ENCODE measurements around the gene DNAJC11. TPM values are rescaled to one million over a fixed set of nuclear protein-coding genes. Genes with fewer than 3 reads are reported as not detected.

The DNAJC11 gene
- polyA plus RNA-seq, 4 donors, result 37.8 to 52.6 (median 40.3) TPM

GRCh38 chr1:6587261-6588005, 114.2 kb downstream of the DNAJC11 start:
- H3K27ac ChIP-seq (ENCODE audit: low read depth in 1 of 3, low read length in 2 of 3), result no peak overlapping the region
- H3K27me3 ChIP-seq (ENCODE audit: control insufficient read depth in 3 of 3, insufficient read depth in 3 of 3, low read length in 3 of 3), result no peaks in the 10 kb centered on the region
- no peak for DNase-seq
- no peak overlapping the region for H3K4me3 ChIP-seq (ENCODE audit: low read depth in 1 of 3, low read length in 3 of 3)
- peaks cover 2 to 81% (median 10%) of the 10 kb centered on the region in 3 donors for H3K36me3 ChIP-seq (ENCODE audit: control insufficient read depth in 3 of 3, insufficient read depth in 2 of 3, low read depth in 1 of 3, low read length in 3 of 3)
- peaks cover 0 to 5% (median 0%) of the 10 kb centered on the region in 3 donors for H3K4me1 ChIP-seq (ENCODE audit: control insufficient read depth in 3 of 3, insufficient read depth in 2 of 3, low read depth in 1 of 3, low read length in 2 of 3)
- H3K9me3 ChIP-seq (ENCODE audit: control insufficient read depth in 2 of 2, insufficient read depth in 1 of 2, low read depth in 1 of 2, low read length in 1 of 2), result no peaks in the 10 kb centered on the region
- 62 to 64% (median 62%) methylated on average over 13 of the region's 13 CpGs for WGBS, 3 donors
- no peak for FAIRE-seq

GRCh38 chr1:6586404-6586816, 115.2 kb downstream of the DNAJC11 start:
- no peaks in the 10 kb centered on the region for H3K27me3 ChIP-seq (ENCODE audit: control insufficient read depth in 3 of 3, insufficient read depth in 3 of 3, low read length in 3 of 3)
- H3K36me3 ChIP-seq (ENCODE audit: control insufficient read depth in 3 of 3, insufficient read depth in 2 of 3, low read depth in 1 of 3, low read length in 3 of 3), result peaks cover 2 to 78% (median 10%) of the 10 kb centered on the region in 3 donors
- WGBS, 3 donors, result 84 to 92% (median 89%) methylated on average over 11 of the region's 11 CpGs
- H3K4me3 ChIP-seq (ENCODE audit: low read depth in 1 of 3, low read length in 3 of 3), result no peak overlapping the region
- no peaks in the 10 kb centered on the region for H3K9me3 ChIP-seq (ENCODE audit: control insufficient read depth in 2 of 2, insufficient read depth in 1 of 2, low read depth in 1 of 2, low read length in 1 of 2)
- FAIRE-seq, result no peak
- DNase-seq, result no peak
- no peak overlapping the region for H3K27ac ChIP-seq (ENCODE audit: low read depth in 1 of 3, low read length in 2 of 3)
- peaks cover 0 to 15% (median 5%) of the 10 kb centered on the region in 3 donors for H3K4me1 ChIP-seq (ENCODE audit: control insufficient read depth in 3 of 3, insufficient read depth in 2 of 3, low read depth in 1 of 3, low read length in 2 of 3)

GRCh38 chr1:6585841-6586240, 115.8 kb downstream of the DNAJC11 start:
- Histone ChIP-seq H3K27ac (ENCODE audit: low read depth in 1 of 3, low read length in 2 of 3) (no peak overlapping the region), H3K36me3 (ENCODE audit: control insufficient read depth in 3 of 3, insufficient read depth in 2 of 3, low read depth in 1 of 3, low read length in 3 of 3) (peaks cover 2 to 76% (median 10%) of the 10 kb centered on the region in 3 donors), H3K4me1 (ENCODE audit: control insufficient read depth in 3 of 3, insufficient read depth in 2 of 3, low read depth in 1 of 3, low read length in 2 of 3) (peaks cover 4 to 20% (median 7%) of the 10 kb centered on the region in 3 donors), H3K9me3 (ENCODE audit: control insufficient read depth in 2 of 2, insufficient read depth in 1 of 2, low read depth in 1 of 2, low read length in 1 of 2) (no peaks in the 10 kb centered on the region), H3K27me3 (ENCODE audit: control insufficient read depth in 3 of 3, insufficient read depth in 3 of 3, low read length in 3 of 3) (no peaks in the 10 kb centered on the region), H3K4me3 (ENCODE audit: low read depth in 1 of 3, low read length in 3 of 3) (no peak overlapping the region)
- FAIRE-seq (no peak), DNase-seq (no peak)
- whole genome bisulfite sequencing, 3 donors, result 88 to 92% (median 92%) methylated on average over 7 of the region's 7 CpGs

- H3K4me1 ChIP-seq (ENCODE audit: control insufficient read depth in 3 of 3, insufficient read depth in 2 of 3, low read depth in 1 of 3, low read length in 2 of 3), result peaks cover 4 to 24% (median 10%) of the 10 kb centered on the region in 3 donors
- H3K27me3 ChIP-seq (ENCODE audit: control insufficient read depth in 3 of 3, insufficient read depth in 3 of 3, low read length in 3 of 3), result no peaks in the 10 kb centered on the region
- H3K9me3 ChIP-seq (ENCODE audit: control insufficient read depth in 2 of 2, insufficient read depth in 1 of 2, low read depth in 1 of 2, low read length in 1 of 2), result no peaks in the 10 kb centered on the region
- DNase-seq (no peak), FAIRE-seq (no peak)
- peaks cover 2 to 73% (median 7%) of the 10 kb centered on the region in 3 donors for H3K36me3 ChIP-seq (ENCODE audit: control insufficient read depth in 3 of 3, insufficient read depth in 2 of 3, low read depth in 1 of 3, low read length in 3 of 3)
- no peak overlapping the region for H3K4me3 ChIP-seq (ENCODE audit: low read depth in 1 of 3, low read length in 3 of 3)
- no peak overlapping the region for H3K27ac ChIP-seq (ENCODE audit: low read depth in 1 of 3, low read length in 2 of 3)
- 82 to 86% (median 86%) methylated on average over 12 of the region's 12 CpGs for WGBS, 3 donors
These were observed 116.4 kb downstream of the DNAJC11 start for GRCh38 chr1:6585081-6585722.

Other genes starting within 250 kb of the DNAJC11 start
- gene TNFRSF25, start 235.6 kb downstream of the DNAJC11 start, polyA plus RNA-seq, result 10 to 100 TPM; 23.0 to 52.7 (median 33.2) TPM
- gene PLEKHG5, start 210.1 kb downstream of the DNAJC11 start, polyA plus RNA-seq, result 10 to 100 TPM in 2 of 4 donors, 1 to 10 TPM in 2; 2.4 to 13.5 (median 7.1) TPM
- 10 to 100 TPM in 1 of 4 donors, 1 to 10 TPM in 3; 1.6 to 12.1 (median 3.9) TPM for gene NOL9, start 147.3 kb downstream of the DNAJC11 start, polyA plus RNA-seq
- under 1 TPM in 3 of 4 donors, not detected in 1; 0.07 to 0.27 (median 0.13) TPM for gene TAS1R1, start 146.5 kb downstream of the DNAJC11 start, polyA plus RNA-seq
- gene ZBTB48, start 121.8 kb downstream of the DNAJC11 start, polyA plus RNA-seq, result 100 to 1,000 TPM in 2 of 4 donors, 10 to 100 TPM in 2; 19.9 to 164 (median 81.8) TPM
- 10 to 100 TPM in 1 of 4 donors, 1 to 10 TPM in 3; 3.1 to 10.5 (median 6.4) TPM for gene KLHL21, start 98.9 kb downstream of the DNAJC11 start, polyA plus RNA-seq
- 10 to 100 TPM in 1 of 4 donors, 1 to 10 TPM in 3; 4.0 to 13.4 (median 4.8) TPM for gene PHF13, start 88.1 kb downstream of the DNAJC11 start, polyA plus RNA-seq
- gene THAP3, start 76.9 kb downstream of the DNAJC11 start, polyA plus RNA-seq, result 10 to 100 TPM; 14.3 to 35.1 (median 18.0) TPM
- gene CAMTA1, start 83.6 kb upstream of the DNAJC11 start, polyA plus RNA-seq, result 100 to 1,000 TPM in 3 of 4 donors, 10 to 100 TPM in 1; 57.6 to 177 (median 147) TPM

Measured in small intestine (tissue), 7 donors.